Stimulated activated CD4-positive, alpha-beta T cell treated with anti-CD3 and anti-CD28 coated beads, TNF-alpha, amount 100 ng/mL, for 4 hours (primary cell): ENCODE measurements around the gene SASS6.

Source experiments
- DNase-seq, 3 experiments: peaks; one replicate each; pipeline ENCODE4 v3.0.0-alpha.2; 2020; ENCODE audit warnings: low read depth in 3 of 3

The SASS6 gene

GRCh38 chr1:100132566-100133477, at the start of gene SASS6, which contains the start of gene TRMT13:
Gene SASS6, minus strand, starts transcription at chr1:100132930. Its CDS starts 116 bp downstream, at chr1:100132814.
Gene TRMT13, plus strand, starts transcription at chr1:100133163. Its CDS starts 6 bp downstream, at chr1:100133169.
- DNase-seq, result peak; percentile 76 to 91 (median 90)

GRCh38 chr1:100178091-100178490, 45.4 kb upstream of the SASS6 start, which contains the start of gene LRRC39:
Gene LRRC39, minus strand, starts transcription at chr1:100178256. Its CDS starts 9,740 bp downstream, at chr1:100168516.
- no peak for DNase-seq

GRCh38 chr1:100177295-100178041, 44.7 kb upstream of the SASS6 start:
- DNase-seq, result no peak

- no peak for DNase-seq
Observed at GRCh38 chr1:100168051-100168450, 35.3 kb upstream of the SASS6 start.

GRCh38 chr1:100164702-100165101, 32.0 kb upstream of the SASS6 start:
- no peak for DNase-seq

- no peak for DNase-seq
Observed at GRCh38 chr1:100164216-100164615, 31.5 kb upstream of the SASS6 start.

- DNase-seq, result no peak
Observed at GRCh38 chr1:100162881-100163280, 30.2 kb upstream of the SASS6 start.

- no peak for DNase-seq
Observed at GRCh38 chr1:100152271-100152670, 19.5 kb upstream of the SASS6 start.

- DNase-seq, result no peak
Observed at GRCh38 chr1:100151679-100152078, 18.9 kb upstream of the SASS6 start.

GRCh38 chr1:100147875-100148274, 15.1 kb upstream of the SASS6 start:
- DNase-seq, result no peak

- no peak for DNase-seq
Observed at GRCh38 chr1:100146958-100147357, 14.2 kb upstream of the SASS6 start.

- DNase-seq, result no peak
Observed at GRCh38 chr1:100145116-100145515, 12.4 kb upstream of the SASS6 start.

- DNase-seq, result no peak
Observed at GRCh38 chr1:100142343-100142742, 9.6 kb upstream of the SASS6 start.

- DNase-seq, result no peak
Observed at GRCh38 chr1:100141192-100141591, 8.5 kb upstream of the SASS6 start.

GRCh38 chr1:100137602-100138001, 4.9 kb upstream of the SASS6 start:
- no peak for DNase-seq

GRCh38 chr1:100134872-100135271, 2.1 kb upstream of the SASS6 start:
- no peak for DNase-seq

GRCh38 chr1:100131623-100132022, 1.1 kb downstream of the SASS6 start:
- DNase-seq, result no peak

- DNase-seq, result no peak
Observed at GRCh38 chr1:100130552-100131077, 2.1 kb downstream of the SASS6 start.

GRCh38 chr1:100127226-100127625, 5.5 kb downstream of the SASS6 start:
- DNase-seq, result no peak

GRCh38 chr1:100122177-100122576, 10.6 kb downstream of the SASS6 start:
- no peak for DNase-seq

GRCh38 chr1:100115524-100115923, 17.2 kb downstream of the SASS6 start:
- DNase-seq, result no peak

- DNase-seq, result no peak
Observed at GRCh38 chr1:100109554-100110066, 23.1 kb downstream of the SASS6 start.
